A549 (cell line): ENCODE measurements around the gene TIRAP. TPM values are rescaled to one million over a fixed set of nuclear protein-coding genes. Genes with fewer than 3 reads are reported as not detected.

Source experiments
- ATAC-seq, 2 experiments: fragments of 200-7000 bp in 1 of 2; fragments of >200 bp in 1 of 2; cut with Nextera tagmentation in 1 of 2; cut with Tn5 transposase in 1 of 2; 3 replicates each; pipeline versions ENCODE4 v1.8.0 to v1.9.1; 2018 to 2020; ENCODE audit warnings: mild to moderate bottlenecking in 1 of 2, moderate library complexity in 1 of 2
- CTCF ChIA-PET: fragments of 300-600 bp; sonication (Branson Sonifier 250); formaldehyde crosslinking; extraction: SDS; loops from one replicate; lab custom pipeline; 2021; ENCODE audit warnings: antibody characterized with exemption, inconsistent platforms; lab: Yijun Ruan, JAX
- POLR2A ChIA-PET: fragments of 350-600 bp; formaldehyde crosslinking; extraction: SDS; loops from one replicate; lab custom pipeline; 2021; ENCODE audit warnings: antibody characterized with exemption, inconsistent platforms; lab: Yijun Ruan, JAX
- DNase-seq, 2 experiments: peaks; one replicate each; pipeline versions ENCODE4 v3.0.0 to v3.0.0-alpha.2; 2011 to 2016; ENCODE audit warnings: low read depth in 1 of 2, low spot score in 1 of 2
- FAIRE-seq: peaks from 2 replicates; lab custom pipeline; 2011; peaks lifted over from hg19 to GRCh38; lab: Jason Lieb, UNC
- H3K27ac ChIP-seq, 2 experiments: fragments of >200 bp; sonication (Bioruptor Twin); formaldehyde crosslinking; 3 replicates each; pipeline ENCODE4 v1.5.1; 2016 to 2017
- H3K4me1 ChIP-seq: fragments of >200 bp; sonication (Bioruptor Twin); formaldehyde crosslinking; 3 replicates; pipeline ENCODE4 v1.6.1; 2016
- H3K4me2 ChIP-seq: fragments of >200 bp; sonication (Bioruptor Twin); formaldehyde crosslinking; 3 replicates; pipeline ENCODE4 v1.6.1; 2016
- H3K4me3 ChIP-seq: fragments of >200 bp; sonication (Bioruptor Twin); formaldehyde crosslinking; 3 replicates; pipeline ENCODE4 v1.5.1; 2016
- H3K9me3 ChIP-seq: fragments of >200 bp; sonication (Bioruptor Twin); formaldehyde crosslinking; 3 replicates; pipeline ENCODE4 v1.6.1; 2016
- ATOH8 ChIP-seq: fragments of 250-450 bp; sonication (Bioruptor Pico); IDR thresholded peaks from 2 replicates; pipeline ENCODE4 v1.5.0; 2020; ENCODE audit warnings: low read depth, mild to moderate bottlenecking, moderate library complexity
- CHD4 ChIP-seq: fragments of 200-600 bp; sonication (generic); IDR thresholded peaks from 2 replicates; pipeline ENCODE4 v1.6.1; 2016; ENCODE audit warnings: antibody characterized with exemption, mild to moderate bottlenecking, borderline replicate concordance
- E2F6 ChIP-seq: IDR thresholded peaks from 2 replicates; pipeline ENCODE4 v1.6.1; 2012; ENCODE audit warnings: low read depth, borderline replicate concordance
- EHF ChIP-seq: fragments of 250-450 bp; sonication (Bioruptor Pico); IDR thresholded peaks from 2 replicates; pipeline ENCODE4 v1.5.0; 2020; ENCODE audit warnings: mild to moderate bottlenecking
- ESRRA ChIP-seq: fragments of 150-350 bp; IDR thresholded peaks from 2 replicates; pipeline ENCODE4 v1.6.1; 2014; ENCODE audit warnings: mild to moderate bottlenecking, low read length, borderline replicate concordance
- FOSB ChIP-seq: fragments of 250-450 bp; sonication (Bioruptor Pico); IDR thresholded peaks from 2 replicates; pipeline ENCODE4 v1.5.0; 2020; ENCODE audit warnings: mild to moderate bottlenecking, moderate library complexity
- FOSL2 ChIP-seq, 2 experiments: fragments of 450-650 bp in 1 of 2; fragments of >200 bp in 1 of 2; sonication (Bioruptor Twin) in 1 of 2; formaldehyde crosslinking; IDR thresholded peaks; 2 replicates each; pipeline versions ENCODE4 v1.5.0 to v1.6.1; 2016 to 2020; ENCODE audit warnings: mild to moderate bottlenecking in 1 of 2, moderate library complexity in 1 of 2
- FOXS1 ChIP-seq: fragments of 250-450 bp; sonication (Bioruptor Pico); IDR thresholded peaks from 2 replicates; pipeline ENCODE4 v1.5.0; 2020; ENCODE audit warnings: mild to moderate bottlenecking, moderate library complexity
- HES2 ChIP-seq: fragments of >200 bp; sonication (Bioruptor Twin); formaldehyde crosslinking; IDR thresholded peaks from 2 replicates; pipeline ENCODE4 v1.6.1; 2016
- HEYL ChIP-seq: fragments of 250-450 bp; sonication (Bioruptor Pico); IDR thresholded peaks from 2 replicates; pipeline ENCODE4 v1.8.0; 2021; ENCODE audit warnings: mild to moderate bottlenecking, moderate library complexity
- HMGXB4 ChIP-seq: fragments of 250-450 bp; sonication (Bioruptor Pico); IDR thresholded peaks from 2 replicates; pipeline ENCODE4 v1.5.0; 2021; ENCODE audit warnings: mild to moderate bottlenecking, moderate library complexity, borderline replicate concordance
- MAFK ChIP-seq: fragments of 450-650 bp; IDR thresholded peaks from 2 replicates; pipeline ENCODE4 v1.6.1; 2014; ENCODE audit not compliant: partially characterized antibody
- MAZ ChIP-seq: fragments of 150-350 bp; IDR thresholded peaks from 2 replicates; pipeline ENCODE4 v1.6.1; 2014; ENCODE audit warnings: antibody characterized with exemption, low read depth, low read length, borderline replicate concordance
- NPAS2 ChIP-seq: fragments of 250-450 bp; sonication (Bioruptor Pico); IDR thresholded peaks from 2 replicates; pipeline ENCODE4 v1.8.0; 2022; ENCODE audit warnings: mild to moderate bottlenecking, moderate library complexity, borderline replicate concordance
- PBX3 ChIP-seq: IDR thresholded peaks from 2 replicates; pipeline ENCODE4 v1.6.1; 2012
- PHF8 ChIP-seq: fragments of 200-600 bp; sonication (generic); IDR thresholded peaks from 2 replicates; pipeline ENCODE4 v1.6.1; 2016; ENCODE audit warnings: low read depth, mild to moderate bottlenecking, antibody characterized with exemption, moderate library complexity, borderline replicate concordance
- RAD21 ChIP-seq, 2 experiments: fragments of >200 bp in 1 of 2; sonication (Bioruptor Twin) in 1 of 2; formaldehyde crosslinking in 1 of 2; IDR thresholded peaks in 1 of 2; conservative IDR thresholded peaks in 1 of 2; 2 replicates in 1 of 2; 3 replicates in 1 of 2; pipeline ENCODE4 v1.6.1; 2012 to 2018; ENCODE audit warnings: inconsistent platforms in 1 of 2
- RNF2 ChIP-seq: fragments of 200-600 bp; sonication (generic); IDR thresholded peaks from 2 replicates; pipeline ENCODE4 v1.6.1; 2016; ENCODE audit warnings: low read depth, mild to moderate bottlenecking, antibody characterized with exemption, moderate library complexity, borderline replicate concordance
- SREBF2 ChIP-seq: fragments of 450-650 bp; IDR thresholded peaks from 2 replicates; pipeline ENCODE4 v1.6.1; 2014; ENCODE audit warnings: mild to moderate bottlenecking, moderate library complexity
- TFCP2L1 ChIP-seq: fragments of 250-450 bp; sonication (Bioruptor Pico); IDR thresholded peaks from 2 replicates; pipeline ENCODE4 v1.5.0; 2021; ENCODE audit warnings: mild to moderate bottlenecking
- USF2 ChIP-seq: fragments of 450-650 bp; IDR thresholded peaks from 2 replicates; pipeline ENCODE4 v1.6.1; 2014; ENCODE audit warnings: antibody characterized with exemption
- ZC3H11A ChIP-seq: fragments of 450-650 bp; IDR thresholded peaks from 2 replicates; pipeline ENCODE4 v1.6.1; 2014; ENCODE audit warnings: antibody characterized with exemption, mild to moderate bottlenecking
- ZFP36 ChIP-seq: fragments of 450-650 bp; IDR thresholded peaks from 2 replicates; pipeline ENCODE4 v1.6.1; 2014; ENCODE audit warnings: borderline replicate concordance; ENCODE audit not compliant: partially characterized antibody
- WGBS: methylation state at CpG from one replicate; pipeline ENCODE4 v1.1.6; 2017; ENCODE audit errors: missing lambda C conversion rate; 5-methylcytosine and 5-hydroxymethylcytosine counted together
- polyA plus RNA-seq, 4 experiments: library from polyadenylated mRNA; depleted of rRNA in 3 of 4; stranded (reverse); fragments of >200 nt; fragmentation: RNase III in 1 of 4; extraction: RNeasy Plus Mini Kit Qiagen cat#74134 plus additional on column Dnase treatment in 1 of 4; gene quantifications; 2 replicates in 3 of 4; 3 replicates in 1 of 4; pipeline ENCODE4 v1.2.3, GENCODE V29; 2011 to 2017

TIRAP gene
- polyA plus RNA-seq, 2 of the 4 experiments (the other 2 are of a cell fraction) = 4.5 to 5.4 TPM

- Histone ChIP-seq H3K4me1 (peaks cover under 1% of the 10 kb centered on the region; the same call in 1 of the 3 replicates), H3K4me3 (no peak overlapping the region), H3K27ac (no peak overlapping the region), H3K9me3 (no peaks in the 10 kb centered on the region), H3K4me2 (no peak overlapping the region)
- ChIA-PET CTCF (interaction anchor here (1.0 kb wide), 1 partner anchor 12 kb away, joined by 5 read pairs; no protein-coding TSS in a partner anchor), POLR2A (no interaction called here)
- TF ChIP-seq ZC3H11A (no peak), USF2 (no peak), NPAS2 (CRISPR knock-in tag) (no peak), FOSL2 (IDR thresholded peaks at IDR 0.05) (no peak), FOSL2 (CRISPR knock-in tag; IDR thresholded peaks at IDR 0.05) (no peak), EHF (CRISPR knock-in tag) (no peak), FOXS1 (CRISPR knock-in tag) (no peak), ESRRA (no peak), ATOH8 (CRISPR knock-in tag) (no peak), ZFP36 (no peak), E2F6 (no peak), HEYL (no peak), SREBF2 (no peak)
- FAIRE-seq (no peak), ATAC-seq (no peak), DNase-seq (no peak)
- WGBS = 96% methylated on average over 6 of the region's 6 CpGs
Measured at GRCh38 chr11:126262216-126262615, 20.7 kb upstream of the TIRAP start.

GRCh38 chr11:126263489-126263888 is 19.4 kb upstream of the TIRAP start:
- Histone ChIP-seq H3K4me3 (no peak overlapping the region), H3K9me3 (no peaks in the 10 kb centered on the region), H3K27ac (no peak overlapping the region), H3K4me1 (peaks cover 6% of the 10 kb centered on the region; the same call in 1 of the 3 replicates), H3K4me2 (no peak overlapping the region)
- FAIRE-seq = no peak
- 91% methylated on average over 5 of the region's 6 CpGs for WGBS
- ChIA-PET CTCF (no interaction called here), POLR2A (no interaction called here)
- DNase-seq = no peak
- TF ChIP-seq PHF8 (no peak), ZC3H11A (no peak), PBX3 (no peak), CHD4 (no peak), HES2 (no peak), TFCP2L1 (no peak), HMGXB4 (CRISPR knock-in tag) (no peak), ZFP36 (no peak), FOSB (CRISPR knock-in tag) (no peak), RNF2 (no peak), RAD21 (conservative IDR thresholded peaks at IDR 0.05 in 1 of 2, IDR thresholded peaks at IDR 0.05 in 1 of 2) (no peak), MAFK (no peak), MAZ (no peak)
- ATAC-seq = no peak
